ENCODE data around the gene RGS19.

Gene RGS19

GRCh38 chr20:64067005-64067632 is 12.2 kb downstream of the RGS19 start:
- TF ChIP-seq CTCF (IDR thresholded peaks at IDR 0.05; ENCODE audit: poor library complexity, severe bottlenecking), result no peak
- no peaks in the 10 kb centered on the region for H3K9me3 ChIP-seq (ENCODE audit: severe bottlenecking)
- no peak for ATAC-seq (ENCODE audit: low read depth)
- no peaks in the 10 kb centered on the region for H3K36me3 ChIP-seq (ENCODE audit: low read depth)
- H3K4me1 ChIP-seq (ENCODE audit: insufficient read depth, poor library complexity, severe bottlenecking), result peaks cover 30% of the 10 kb centered on the region
- no peak overlapping the region for H3K4me3 ChIP-seq (ENCODE audit: severe bottlenecking)
- no peaks in the 10 kb centered on the region for H3K27me3 ChIP-seq (ENCODE audit: insufficient read depth, poor library complexity, severe bottlenecking)
- no peak for DNase-seq (ENCODE audit: low spot score)
- H3K27ac ChIP-seq (ENCODE audit: poor library complexity, severe bottlenecking), result peak overlapping the region; percentile 62

- H3K9me3 ChIP-seq (ENCODE audit: severe bottlenecking), result no peaks in the 10 kb centered on the region
- no peaks in the 10 kb centered on the region for H3K27me3 ChIP-seq (ENCODE audit: insufficient read depth, poor library complexity, severe bottlenecking)
- peak overlapping the region; percentile 62 for H3K27ac ChIP-seq (ENCODE audit: poor library complexity, severe bottlenecking)
- no peaks in the 10 kb centered on the region for H3K36me3 ChIP-seq (ENCODE audit: low read depth)
- no peak for TF ChIP-seq CTCF (IDR thresholded peaks at IDR 0.05; ENCODE audit: poor library complexity, severe bottlenecking)
- H3K4me3 ChIP-seq (ENCODE audit: severe bottlenecking), result no peak overlapping the region
- peak; percentile 61 for ATAC-seq (ENCODE audit: low read depth)
- no peak for DNase-seq (ENCODE audit: low spot score)
- H3K4me1 ChIP-seq (ENCODE audit: insufficient read depth, poor library complexity, severe bottlenecking), result peaks cover 30% of the 10 kb centered on the region
Measured at GRCh38 chr20:64065974-64066343, 13.4 kb downstream of the RGS19 start.

- H3K4me3 ChIP-seq (ENCODE audit: severe bottlenecking), result no peak overlapping the region
- no peaks in the 10 kb centered on the region for H3K36me3 ChIP-seq (ENCODE audit: low read depth)
- no peak for TF ChIP-seq CTCF (IDR thresholded peaks at IDR 0.05; ENCODE audit: poor library complexity, severe bottlenecking)
- DNase-seq (ENCODE audit: low spot score) (no peak), ATAC-seq (ENCODE audit: low read depth) (no peak)
- peak overlapping the region; percentile 62 for H3K27ac ChIP-seq (ENCODE audit: poor library complexity, severe bottlenecking)
- peaks cover 30% of the 10 kb centered on the region for H3K4me1 ChIP-seq (ENCODE audit: insufficient read depth, poor library complexity, severe bottlenecking)
- H3K9me3 ChIP-seq (ENCODE audit: severe bottlenecking), result no peaks in the 10 kb centered on the region
- H3K27me3 ChIP-seq (ENCODE audit: insufficient read depth, poor library complexity, severe bottlenecking), result no peaks in the 10 kb centered on the region
Measured at GRCh38 chr20:64065062-64065973, 14.0 kb downstream of the RGS19 start.

- Histone ChIP-seq H3K4me3 (ENCODE audit: severe bottlenecking) (peak overlapping the region; percentile 92), H3K4me1 (ENCODE audit: insufficient read depth, poor library complexity, severe bottlenecking) (peaks cover 30% of the 10 kb centered on the region)
Measured at GRCh38 chr20:64064145-64064698, 15.1 kb downstream of the RGS19 start.

More at GRCh38 chr20:64064145-64064698, 15.1 kb downstream of the RGS19 start:
- DNase-seq (ENCODE audit: low spot score) (no peak), ATAC-seq (ENCODE audit: low read depth) (peak; percentile 37)
- peak overlapping the region; percentile 62 for H3K27ac ChIP-seq (ENCODE audit: poor library complexity, severe bottlenecking)
- no peak for TF ChIP-seq CTCF (IDR thresholded peaks at IDR 0.05; ENCODE audit: poor library complexity, severe bottlenecking)
- no peaks in the 10 kb centered on the region for H3K27me3 ChIP-seq (ENCODE audit: insufficient read depth, poor library complexity, severe bottlenecking)
- H3K36me3 ChIP-seq (ENCODE audit: low read depth), result no peaks in the 10 kb centered on the region
- no peaks in the 10 kb centered on the region for H3K9me3 ChIP-seq (ENCODE audit: severe bottlenecking)

Measured in RWPE2 (cell line).